Breast epithelium (tissue), 4 donors: ENCODE measurements around the gene UNC50. TPM values are rescaled to one million over a fixed set of nuclear protein-coding genes. Genes with fewer than 3 reads are reported as not detected.
A peak's percentile ranks its signal among the peaks of the same experiment; 100 is the strongest.

Source experiments
- DNase-seq, 2 donors: peaks; one replicate each; pipeline ENCODE4 v3.0.0-alpha.2; 2019; ENCODE audit warnings: low spot score in 2 of 2
- H3K27ac ChIP-seq, 2 donors: fragments of 200-600 bp; sonication (generic) in 1 of 2; one replicate each; pipeline ENCODE4 v1.5.1; 2016 to 2019; ENCODE audit warnings: mild to moderate bottlenecking in 1 of 2
- H3K27me3 ChIP-seq, 2 donors: fragments of 200-600 bp; sonication (generic) in 1 of 2; one replicate each; pipeline versions ENCODE4 v1.5.1 to v1.6.0; 2017 to 2019; ENCODE audit warnings: control low read depth in 1 of 2, mild to moderate bottlenecking in 1 of 2
- H3K36me3 ChIP-seq: fragments of 200-600 bp; one replicate; pipeline ENCODE4 v1.5.1; 2019
- H3K4me1 ChIP-seq, 2 donors: fragments of 200-600 bp; sonication (generic); one replicate each; pipeline ENCODE4 v1.5.1; 2016 to 2019; ENCODE audit warnings: control low read depth in 1 of 2
- H3K4me3 ChIP-seq, 3 donors: fragments of 200-600 bp; sonication (generic); 1 replicate in 2 of 3; 2 replicates in 1 of 3; pipeline ENCODE4 v1.5.1; 2016 to 2019; ENCODE audit warnings: mild to moderate bottlenecking in 3 of 3, moderate library complexity in 2 of 3
- H3K9me3 ChIP-seq, 2 donors: fragments of 200-600 bp; sonication (generic) in 1 of 2; one replicate each; pipeline ENCODE4 v1.5.1; 2016 to 2019; ENCODE audit warnings: control low read depth in 1 of 2
- CTCF ChIP-seq, 3 donors: fragments of 450-650 bp; IDR thresholded peaks; one replicate each; pipeline ENCODE4 v1.5.1; 2016 to 2017; ENCODE audit warnings: antibody characterized with exemption in 3 of 3, mild to moderate bottlenecking in 3 of 3, moderate library complexity in 3 of 3
- POLR2A ChIP-seq: fragments of 450-650 bp; IDR thresholded peaks from one replicate; pipeline ENCODE4 v1.6.1; 2016; ENCODE audit warnings: antibody characterized with exemption, mild to moderate bottlenecking, moderate library complexity
- POLR2AphosphoS5 ChIP-seq, 3 donors: sonication (generic); formaldehyde crosslinking; IDR thresholded peaks; one replicate each; pipeline ENCODE4 v1.6.1; 2017; ENCODE audit warnings: antibody characterized with exemption in 3 of 3
- intact Hi-C: fragments of 100-400 bp; cut with DNase I; formaldehyde crosslinking; loops from one replicate; pipeline ENCODE4 v1.15.1; 2023; ENCODE audit warnings: low total_unique reads
- total RNA-seq, 3 donors: library from RNA; depleted of rRNA; stranded (reverse); fragments of >200 nt; gene quantifications; one replicate each; pipeline ENCODE4 v1.1.0, GENCODE V29; 2016

The UNC50 gene
- total RNA-seq, result 10 to 100 TPM; 51.8 to 75.2 (median 67.4) TPM

GRCh38 chr2:98608116-98608961, at the start of gene UNC50, which contains the start of gene COA5:
UNC50 (plus strand) TSS chr2:98608589; CDS start chr2:98609760, 1,171 bp downstream.
COA5 (minus strand) TSS chr2:98608512; CDS start chr2:98608405, 107 bp downstream.
- peak; percentile 73 to 86 for DNase-seq
- Histone ChIP-seq H3K4me3 (peak within 1 kb of the TSS; percentile 71 to 98 (median 88)), H3K4me1 (peaks cover 0 to 26% of the 10 kb centered on the region in 2 donors), H3K36me3 (no peaks in the 10 kb centered on the region), H3K27ac (peak within 1 kb of the TSS; percentile 94 to 98), H3K9me3 (no peaks in the 10 kb centered on the region), H3K27me3 (no peaks in the 10 kb centered on the region)
- peak; percentile 96 to 97 (median 96) for TF ChIP-seq POLR2AphosphoS5 (IDR thresholded peaks at IDR 0.05)
- peak in 1 of 3 donors; percentile 15 for TF ChIP-seq CTCF (IDR thresholded peaks at IDR 0.05)
- peak; percentile 70 for TF ChIP-seq POLR2A
- intact Hi-C loops, result no loop called here

GRCh38 chr2:98558852-98559530, 49.4 kb upstream of the UNC50 start:
- Histone ChIP-seq H3K4me1 (no peaks in the 10 kb centered on the region), H3K9me3 (no peaks in the 10 kb centered on the region), H3K27ac (no peak overlapping the region), H3K4me3 (no peak overlapping the region), H3K27me3 (no peaks in the 10 kb centered on the region), H3K36me3 (no peaks in the 10 kb centered on the region)
- DNase-seq, result no peak
- intact Hi-C loops, result loop anchor here (1.0 kb wide), 1 partner anchor 20 kb away; no protein-coding TSS in a partner anchor
- TF ChIP-seq CTCF (IDR thresholded peaks at IDR 0.05) (no peak), POLR2AphosphoS5 (IDR thresholded peaks at IDR 0.05) (no peak)

GRCh38 chr2:98559581-98559980, 48.8 kb upstream of the UNC50 start:
- H3K36me3 ChIP-seq, result no peaks in the 10 kb centered on the region
- H3K27me3 ChIP-seq, result no peaks in the 10 kb centered on the region
- no peaks in the 10 kb centered on the region for H3K9me3 ChIP-seq
- no peak for DNase-seq
- TF ChIP-seq POLR2AphosphoS5 (IDR thresholded peaks at IDR 0.05), result no peak
- no peak for TF ChIP-seq CTCF (IDR thresholded peaks at IDR 0.05)
- no peak for TF ChIP-seq POLR2A
- H3K27ac ChIP-seq, result no peak overlapping the region
- no peak overlapping the region for H3K4me3 ChIP-seq
- H3K4me1 ChIP-seq, result no peaks in the 10 kb centered on the region
- intact Hi-C loops, result loop anchor here (1.0 kb wide), 1 partner anchor 20 kb away; no protein-coding TSS in a partner anchor

- Histone ChIP-seq H3K9me3 (no peaks in the 10 kb centered on the region), H3K4me3 (no peak overlapping the region), H3K27ac (no peak overlapping the region), H3K36me3 (peaks cover 6% of the 10 kb centered on the region), H3K27me3 (no peaks in the 10 kb centered on the region), H3K4me1 (no peaks in the 10 kb centered on the region)
- intact Hi-C loops, result no loop called here
- no peak for DNase-seq
- TF ChIP-seq POLR2A, result no peak
- TF ChIP-seq CTCF (IDR thresholded peaks at IDR 0.05), result no peak
- no peak for TF ChIP-seq POLR2AphosphoS5 (IDR thresholded peaks at IDR 0.05)
These were observed 48.1 kb upstream of the UNC50 start for GRCh38 chr2:98560256-98560771.
